Memory B cell (primary cell): ENCODE data around the gene FOXD4.
"Not testable (repeated sequence)": the region's sequence is repeated elsewhere in the genome, so short reads cannot be mapped to it uniquely, and the experiment has no call there.

Experiments used
- ATAC-seq: fragments of 150-1000 bp; cut with Tn5 transposase; 2 replicates; pipeline ENCODE4 v1.10.0; 2021; ENCODE audit warnings: low read depth, mild to moderate bottlenecking, moderate library complexity
- DNase-seq, 2 donors: peaks; one replicate each; pipeline ENCODE4 v3.0.0; 2022; ENCODE audit warnings: low spot score in 2 of 2
- H3K27ac Mint-ChIP-seq: one replicate; pipeline ENCODE4 v1.8.0; 2022; ENCODE audit warnings: mild to moderate bottlenecking, moderate library complexity, mixed read lengths
- H3K27me3 Mint-ChIP-seq: one replicate; pipeline ENCODE4 v1.8.0; 2022; ENCODE audit warnings: mixed read lengths
- H3K36me3 Mint-ChIP-seq: one replicate; pipeline ENCODE4 v1.8.0; 2022; ENCODE audit warnings: mild to moderate bottlenecking, mixed read lengths
- H3K4me1 Mint-ChIP-seq: one replicate; pipeline ENCODE4 v1.8.0; 2022; ENCODE audit warnings: mixed read lengths
- H3K4me3 Mint-ChIP-seq: one replicate; pipeline ENCODE4 v1.8.0; 2022; ENCODE audit warnings: mild to moderate bottlenecking, moderate library complexity, mixed read lengths
- H3K9me3 Mint-ChIP-seq: one replicate; pipeline ENCODE4 v1.8.0; 2022; ENCODE audit warnings: mixed read lengths

Gene FOXD4

GRCh38 chr9:117995-118467 is at the start of gene FOXD4:
FOXD4 (minus strand) TSS chr9:118417; CDS start chr9:118119, 298 bp downstream.
- Mint-ChIP-seq H3K4me1 (peaks cover 10% of the 10 kb centered on the region), H3K27ac (peak within 1 kb of the TSS; percentile 47), H3K4me3 (peak within 1 kb of the TSS; percentile 56), H3K27me3 (peaks cover 11% of the 10 kb centered on the region)
- not testable (repeated sequence) for ATAC-seq, H3K9me3 Mint-ChIP-seq, DNase-seq, H3K36me3 Mint-ChIP-seq

GRCh38 chr9:159871-160270 is 41.7 kb upstream of the FOXD4 start:
- DNase-seq, H3K4me3 Mint-ChIP-seq, H3K4me1 Mint-ChIP-seq, H3K9me3 Mint-ChIP-seq, H3K27me3 Mint-ChIP-seq, H3K36me3 Mint-ChIP-seq, H3K27ac Mint-ChIP-seq, ATAC-seq: not testable (repeated sequence)

GRCh38 chr9:151173-151572 is 33.0 kb upstream of the FOXD4 start:
- not testable (repeated sequence) for H3K4me1 Mint-ChIP-seq, H3K27ac Mint-ChIP-seq, DNase-seq, H3K4me3 Mint-ChIP-seq, H3K9me3 Mint-ChIP-seq, H3K27me3 Mint-ChIP-seq, H3K36me3 Mint-ChIP-seq, ATAC-seq

GRCh38 chr9:139880-140279 is 21.7 kb upstream of the FOXD4 start:
- not testable (repeated sequence) for H3K4me1 Mint-ChIP-seq, H3K4me3 Mint-ChIP-seq, H3K27me3 Mint-ChIP-seq, DNase-seq, H3K27ac Mint-ChIP-seq, H3K9me3 Mint-ChIP-seq, ATAC-seq
- H3K36me3 Mint-ChIP-seq = peaks cover 11% of the 10 kb centered on the region

GRCh38 chr9:117144-117994 is 848 bp downstream of the FOXD4 start:
- peak overlapping the region; percentile 58 for H3K4me3 Mint-ChIP-seq
- peaks cover 11% of the 10 kb centered on the region for H3K27me3 Mint-ChIP-seq
- H3K36me3 Mint-ChIP-seq, ATAC-seq, H3K9me3 Mint-ChIP-seq: not testable (repeated sequence)
- DNase-seq = peak; percentile 43 to 68
- H3K27ac Mint-ChIP-seq = peak overlapping the region; percentile 47
- peaks cover 10% of the 10 kb centered on the region for H3K4me1 Mint-ChIP-seq

- H3K4me3 Mint-ChIP-seq = peak overlapping the region; percentile 5
- DNase-seq = peak; percentile 18 to 26
- H3K4me1 Mint-ChIP-seq = peaks cover 10% of the 10 kb centered on the region
- H3K9me3 Mint-ChIP-seq, ATAC-seq, H3K36me3 Mint-ChIP-seq: not testable (repeated sequence)
- peak overlapping the region; percentile 50 for H3K27ac Mint-ChIP-seq
- peaks cover 11% of the 10 kb centered on the region for H3K27me3 Mint-ChIP-seq
Observed at GRCh38 chr9:116239-117077, 1.8 kb downstream of the FOXD4 start.

GRCh38 chr9:115118-115451 is 3.1 kb downstream of the FOXD4 start:
- DNase-seq, H3K36me3 Mint-ChIP-seq, H3K9me3 Mint-ChIP-seq, H3K4me3 Mint-ChIP-seq, ATAC-seq: not testable (repeated sequence)
- Mint-ChIP-seq H3K27me3 (peaks cover 11% of the 10 kb centered on the region), H3K4me1 (peaks cover 10% of the 10 kb centered on the region), H3K27ac (peak overlapping the region; percentile 83)

- not testable (repeated sequence) for ATAC-seq, H3K36me3 Mint-ChIP-seq, H3K9me3 Mint-ChIP-seq
- DNase-seq = peak; percentile 21 to 43
- H3K4me1 Mint-ChIP-seq = peaks cover 10% of the 10 kb centered on the region
- H3K27ac Mint-ChIP-seq = peak overlapping the region; percentile 83
- peak overlapping the region; percentile 72 for H3K4me3 Mint-ChIP-seq
- H3K27me3 Mint-ChIP-seq = peaks cover 11% of the 10 kb centered on the region
Observed at GRCh38 chr9:114267-115117, 3.7 kb downstream of the FOXD4 start.

GRCh38 chr9:113468-114266 is 4.5 kb downstream of the FOXD4 start:
- not testable (repeated sequence) for H3K27ac Mint-ChIP-seq

GRCh38 chr9:112589-113467 is 5.4 kb downstream of the FOXD4 start:
- peak; percentile 16 to 24 for DNase-seq
- H3K9me3 Mint-ChIP-seq, H3K4me3 Mint-ChIP-seq, H3K27ac Mint-ChIP-seq, H3K36me3 Mint-ChIP-seq, ATAC-seq: not testable (repeated sequence)
- H3K4me1 Mint-ChIP-seq = peaks cover 12% of the 10 kb centered on the region
- peaks cover 11% of the 10 kb centered on the region for H3K27me3 Mint-ChIP-seq

More at GRCh38 chr9:113468-114266, 4.5 kb downstream of the FOXD4 start:
- H3K9me3 Mint-ChIP-seq, H3K36me3 Mint-ChIP-seq: not testable (repeated sequence)
- peaks cover 13% of the 10 kb centered on the region for H3K4me1 Mint-ChIP-seq
- H3K27me3 Mint-ChIP-seq = peaks cover 13% of the 10 kb centered on the region
- peak; percentile 44 to 63 for DNase-seq
- peak; percentile 59 for ATAC-seq
- peak overlapping the region; percentile 72 for H3K4me3 Mint-ChIP-seq

- H3K4me3 Mint-ChIP-seq, DNase-seq, H3K4me1 Mint-ChIP-seq, H3K36me3 Mint-ChIP-seq, H3K27ac Mint-ChIP-seq, ATAC-seq, H3K9me3 Mint-ChIP-seq: not testable (repeated sequence)
- peaks cover 17% of the 10 kb centered on the region for H3K27me3 Mint-ChIP-seq
Observed at GRCh38 chr9:110672-111071, 7.5 kb downstream of the FOXD4 start.

- not testable (repeated sequence) for ATAC-seq, DNase-seq, H3K27ac Mint-ChIP-seq, H3K4me3 Mint-ChIP-seq, H3K9me3 Mint-ChIP-seq, H3K4me1 Mint-ChIP-seq, H3K36me3 Mint-ChIP-seq
- peaks cover 12% of the 10 kb centered on the region for H3K27me3 Mint-ChIP-seq
Observed at GRCh38 chr9:109540-109939, 8.7 kb downstream of the FOXD4 start.
